SJSA1 (cell line): ENCODE results near the gene ATPAF1. TPM values are rescaled to one million over a fixed set of nuclear protein-coding genes. Genes with fewer than 3 reads are reported as not detected.

ENCODE experiments used
- DNase-seq, 2 experiments: peaks; one replicate each; pipeline ENCODE4 v3.0.0-alpha.2; 2015 to 2020; ENCODE audit warnings: low spot score in 2 of 2, low read depth in 1 of 2
- H3K27ac ChIP-seq: fragments of 250-450 bp; sonication (Bioruptor Pico); 2 replicates; pipeline ENCODE4 v1.5.1; 2020; ENCODE audit warnings: mild to moderate bottlenecking, moderate library complexity
- H3K27me3 ChIP-seq: fragments of 250-450 bp; sonication (Bioruptor Pico); replicated peaks from 2 replicates; pipeline ENCODE4 v1.5.1; 2020; ENCODE audit warnings: mild to moderate bottlenecking, moderate library complexity
- H3K36me3 ChIP-seq: fragments of 250-450 bp; sonication (Bioruptor Pico); 2 replicates; pipeline ENCODE4 v1.5.1; 2020; ENCODE audit warnings: mild to moderate bottlenecking
- H3K4me1 ChIP-seq: fragments of 250-450 bp; sonication (Bioruptor Pico); replicated peaks from 2 replicates; pipeline ENCODE4 v1.6.1; 2021; ENCODE audit warnings: mild to moderate bottlenecking
- H3K4me3 ChIP-seq: fragments of 250-450 bp; sonication (Bioruptor Pico); 2 replicates; pipeline ENCODE4 v1.5.1; 2020; ENCODE audit warnings: mild to moderate bottlenecking
- H3K9me3 ChIP-seq: fragments of 250-450 bp; sonication (Bioruptor Pico); replicated peaks from 2 replicates; pipeline ENCODE4 v1.5.1; 2020; ENCODE audit warnings: mild to moderate bottlenecking
- total RNA-seq: library from RNA; depleted of rRNA; stranded (reverse); fragments of >200 nt; shearing (Covaris generic); gene quantifications from 2 replicates; pipeline ENCODE4 v1.2.3, GENCODE V29; 2014

The ATPAF1 gene
- total RNA-seq, 1 experiment from 2014 or later = 63.2 TPM

DNA sequence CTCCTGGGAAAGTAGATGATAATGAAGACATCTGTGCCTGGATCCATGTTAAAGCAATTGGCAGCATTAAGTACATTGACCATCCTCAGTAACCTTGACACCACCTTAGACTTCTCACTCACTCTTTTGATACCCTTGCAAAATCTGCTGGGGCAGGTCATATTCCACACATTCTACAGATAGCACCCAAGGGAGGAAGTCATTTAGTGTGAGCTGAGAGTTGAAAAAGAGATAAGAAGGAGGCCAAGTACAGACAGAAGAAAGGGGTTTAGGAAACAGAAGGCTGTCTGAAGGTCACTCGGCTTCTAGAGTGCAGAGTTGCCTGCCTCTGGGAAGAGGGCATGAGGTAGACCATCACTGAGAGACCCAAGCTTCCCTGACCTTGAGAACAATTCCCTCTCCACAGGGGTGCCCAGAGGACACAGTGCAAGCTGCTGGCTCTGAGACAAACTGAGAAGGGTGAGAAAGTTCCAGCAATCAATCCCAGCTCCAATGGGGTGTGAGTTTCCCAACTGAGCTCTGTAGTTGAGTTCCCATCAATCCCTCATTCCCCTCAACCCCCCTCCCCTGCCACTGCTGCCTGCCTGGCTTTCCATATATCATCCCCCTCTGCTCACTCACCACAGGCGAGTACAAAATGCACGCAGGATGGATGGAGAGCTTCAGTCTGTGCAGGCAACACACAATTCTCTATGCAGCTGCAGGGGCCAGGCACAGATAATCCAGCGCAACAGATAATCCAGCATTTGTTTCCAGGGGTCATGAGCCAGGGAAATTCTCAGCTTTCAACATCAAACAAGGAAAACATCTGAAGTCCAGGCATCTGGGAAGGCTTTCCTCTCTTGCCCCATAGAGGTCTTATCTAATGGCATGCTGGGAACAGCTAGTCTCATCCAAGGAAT lies 44.2 kb downstream of the ATPAF1 start:
- no peaks in the 10 kb centered on the region for H3K27me3 ChIP-seq
- no peaks in the 10 kb centered on the region for H3K36me3 ChIP-seq
- no peak overlapping the region for H3K4me3 ChIP-seq
- DNase-seq = no peak
- no peaks in the 10 kb centered on the region for H3K9me3 ChIP-seq
- no peak overlapping the region for H3K27ac ChIP-seq
- H3K4me1 ChIP-seq = no peaks in the 10 kb centered on the region

DNA sequence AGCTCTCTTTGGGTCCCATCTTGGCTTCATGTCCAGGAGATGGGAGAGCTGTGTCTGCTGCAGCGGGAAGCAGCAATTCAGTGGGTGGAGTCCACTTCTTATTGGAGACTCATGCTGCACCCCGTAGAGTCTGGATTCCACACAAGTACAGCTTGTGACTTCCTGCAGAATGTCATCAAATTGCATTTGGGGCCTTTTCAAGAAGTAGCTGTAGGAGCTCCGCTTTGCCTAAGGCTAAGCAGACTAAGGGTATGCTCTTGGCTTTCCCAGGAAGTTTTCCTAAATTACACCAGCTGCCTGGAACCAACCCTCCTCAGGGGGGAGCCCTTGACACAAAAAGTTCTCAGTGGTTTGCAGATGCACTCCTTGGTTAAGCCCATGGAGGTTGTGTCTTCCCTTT lies 45.8 kb downstream of the ATPAF1 start:
- H3K36me3 ChIP-seq = no peaks in the 10 kb centered on the region
- H3K9me3 ChIP-seq = no peaks in the 10 kb centered on the region
- H3K4me3 ChIP-seq = no peak overlapping the region
- peak in 1 of 2 experiments; percentile 20 for DNase-seq
- H3K4me1 ChIP-seq = peaks cover 2% of the 10 kb centered on the region; the same call in 1 of the 2 replicates
- no peak overlapping the region for H3K27ac ChIP-seq
- no peaks in the 10 kb centered on the region for H3K27me3 ChIP-seq

DNA sequence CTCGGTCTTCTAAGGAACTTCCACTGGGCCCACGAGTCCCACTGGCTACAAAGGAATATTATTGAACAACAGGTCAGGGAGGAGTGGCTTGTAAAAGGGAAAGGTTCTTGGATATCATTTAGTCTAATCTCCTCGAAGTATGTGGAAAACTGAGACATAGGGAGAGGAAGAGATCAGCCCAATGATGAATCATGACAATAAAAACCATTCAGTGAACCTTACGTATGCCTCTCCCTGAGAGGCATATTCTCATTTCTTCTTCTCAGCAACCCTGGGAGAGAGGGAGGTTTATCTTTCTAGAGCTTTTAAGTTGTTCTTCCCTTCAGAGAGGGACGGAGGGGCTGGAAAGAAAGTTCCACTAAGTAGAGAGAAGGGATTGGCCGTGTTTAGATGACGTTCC lies 46.2 kb downstream of the ATPAF1 start:
- Histone ChIP-seq H3K27me3 (no peaks in the 10 kb centered on the region), H3K4me1 (peaks cover 6% of the 10 kb centered on the region), H3K36me3 (no peaks in the 10 kb centered on the region), H3K4me3 (no peak overlapping the region), H3K9me3 (no peaks in the 10 kb centered on the region), H3K27ac (no peak overlapping the region)
- DNase-seq = no peak

- Histone ChIP-seq H3K27me3 (no peaks in the 10 kb centered on the region), H3K36me3 (peaks cover 2% of the 10 kb centered on the region; the same call in 1 of the 2 replicates), H3K4me3 (no peak overlapping the region), H3K4me1 (peaks cover 15% of the 10 kb centered on the region), H3K9me3 (no peaks in the 10 kb centered on the region), H3K27ac (no peak overlapping the region)
- no peak for DNase-seq
Measured at GRCh38 chr1:46619656-46620258, 48.4 kb downstream of the ATPAF1 start.

GRCh38 chr1:46618754-46619415 lies 49.3 kb downstream of the ATPAF1 start:
- no peaks in the 10 kb centered on the region for H3K27me3 ChIP-seq
- peaks cover 2% of the 10 kb centered on the region; the same call in 1 of the 2 replicates for H3K36me3 ChIP-seq
- no peaks in the 10 kb centered on the region for H3K9me3 ChIP-seq
- H3K4me3 ChIP-seq = no peak overlapping the region
- DNase-seq = no peak
- no peak overlapping the region for H3K27ac ChIP-seq
- H3K4me1 ChIP-seq = peaks cover 15% of the 10 kb centered on the region

GRCh38 chr1:46617833-46618232 lies 50.3 kb downstream of the ATPAF1 start:
- H3K27ac ChIP-seq = no peak overlapping the region
- peaks cover 15% of the 10 kb centered on the region for H3K4me1 ChIP-seq
- no peak overlapping the region for H3K4me3 ChIP-seq
- no peaks in the 10 kb centered on the region for H3K27me3 ChIP-seq
- H3K36me3 ChIP-seq = peaks cover 5% of the 10 kb centered on the region
- H3K9me3 ChIP-seq = no peaks in the 10 kb centered on the region
- DNase-seq = no peak

DNA sequence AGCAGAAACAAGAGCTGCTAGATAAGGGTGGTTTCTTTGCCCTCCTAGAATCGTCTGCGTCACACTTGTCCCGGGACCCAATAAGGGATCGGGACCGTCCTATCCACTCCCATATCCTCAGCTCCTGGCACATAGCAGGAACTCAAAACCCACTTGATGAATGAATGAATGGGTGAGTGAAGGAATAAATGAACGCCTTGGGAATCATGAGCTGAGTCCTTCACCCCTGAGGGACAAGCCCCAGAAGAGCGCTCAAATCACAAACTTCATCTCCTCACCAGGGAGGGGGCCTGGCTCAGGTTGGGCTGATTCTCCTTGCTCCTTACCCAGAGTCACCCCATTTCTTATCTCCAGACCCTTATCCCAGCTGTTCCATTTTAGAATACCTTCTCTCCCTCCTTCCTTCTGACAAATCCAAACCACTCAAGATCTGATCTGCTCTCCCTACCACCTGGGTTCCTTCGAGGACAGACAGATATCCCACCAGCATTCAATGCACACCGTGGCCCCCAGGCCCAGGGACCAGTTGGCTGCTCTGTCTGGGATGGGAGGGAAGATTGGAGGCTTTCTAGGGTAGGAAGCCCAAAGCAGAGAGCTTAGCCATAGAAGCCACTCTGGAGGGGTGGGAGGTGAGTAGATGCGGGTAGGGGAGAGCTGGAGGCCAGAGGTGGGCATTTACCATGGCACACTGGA lies 50.9 kb downstream of the ATPAF1 start:
- Histone ChIP-seq H3K9me3 (no peaks in the 10 kb centered on the region), H3K27ac (peak overlapping the region; percentile 62), H3K27me3 (no peaks in the 10 kb centered on the region), H3K36me3 (peaks cover 7% of the 10 kb centered on the region), H3K4me1 (peaks cover 15% of the 10 kb centered on the region), H3K4me3 (peak overlapping the region; percentile 78)
- no peak for DNase-seq

GRCh38 chr1:46616277-46617107 lies 51.7 kb downstream of the ATPAF1 start, which contains the start of gene MOB3C:
Gene MOB3C (minus strand): TSS chr1:46616811. CDS start chr1:46613321, 3,490 bp downstream.
- H3K4me3 ChIP-seq = peak within 1 kb of the TSS; percentile 78
- H3K9me3 ChIP-seq = no peaks in the 10 kb centered on the region
- H3K4me1 ChIP-seq = peaks cover 23% of the 10 kb centered on the region
- no peaks in the 10 kb centered on the region for H3K27me3 ChIP-seq
- peak within 1 kb of the TSS; percentile 62 for H3K27ac ChIP-seq
- H3K36me3 ChIP-seq = peaks cover 11% of the 10 kb centered on the region
- peak; percentile 82 to 83 for DNase-seq

DNA sequence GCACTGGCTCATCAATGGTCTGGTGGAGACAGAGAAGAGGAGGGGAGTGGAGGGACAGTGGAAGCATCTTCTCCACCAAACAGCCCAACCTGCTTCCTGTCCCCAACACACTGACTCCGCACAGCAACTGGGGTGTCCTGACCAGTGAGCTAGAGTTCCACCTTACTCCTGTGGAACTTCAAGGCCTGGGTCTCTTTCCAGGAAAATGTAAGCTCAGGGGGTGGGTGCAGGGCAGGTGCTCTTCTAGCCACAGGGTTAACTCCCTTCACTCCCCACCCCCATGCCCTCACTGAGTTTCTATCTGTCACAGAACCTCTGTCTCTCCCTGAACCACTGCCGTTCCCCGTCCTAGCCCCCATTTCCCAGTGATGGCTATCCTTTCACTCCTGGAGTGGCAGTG lies 52.4 kb downstream of the ATPAF1 start:
- H3K4me3 ChIP-seq = peak overlapping the region; percentile 78
- H3K27me3 ChIP-seq = no peaks in the 10 kb centered on the region
- no peaks in the 10 kb centered on the region for H3K9me3 ChIP-seq
- no peak for DNase-seq
- H3K27ac ChIP-seq = no peak overlapping the region
- peaks cover 26% of the 10 kb centered on the region for H3K4me1 ChIP-seq
- peaks cover 11% of the 10 kb centered on the region for H3K36me3 ChIP-seq

- no peaks in the 10 kb centered on the region for H3K9me3 ChIP-seq
- H3K4me1 ChIP-seq = peaks cover 26% of the 10 kb centered on the region
- peaks cover 11% of the 10 kb centered on the region for H3K36me3 ChIP-seq
- H3K27me3 ChIP-seq = no peaks in the 10 kb centered on the region
- H3K4me3 ChIP-seq = no peak overlapping the region
- DNase-seq = no peak
- H3K27ac ChIP-seq = no peak overlapping the region
Measured at GRCh38 chr1:46615088-46615487, 53.1 kb downstream of the ATPAF1 start.

DNA sequence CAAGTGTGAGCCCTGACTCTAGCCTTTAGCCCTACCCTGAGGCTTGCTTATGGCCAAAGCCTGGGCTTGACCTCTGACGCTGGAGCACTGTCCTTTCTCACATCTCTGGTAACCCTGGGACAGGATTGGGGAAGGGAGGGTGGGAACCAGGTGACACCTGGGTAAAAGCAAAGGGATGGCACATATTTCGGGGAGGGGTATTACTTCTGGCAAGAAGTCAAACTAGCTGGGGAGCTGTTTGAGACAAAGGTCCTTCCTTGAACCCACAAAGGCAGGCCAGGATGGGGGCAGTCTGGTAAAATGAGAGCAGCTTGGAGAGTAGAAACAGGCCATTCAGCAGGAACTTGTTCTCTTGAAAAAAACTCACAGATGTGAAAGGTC lies 53.6 kb downstream of the ATPAF1 start:
- Histone ChIP-seq H3K9me3 (no peaks in the 10 kb centered on the region), H3K27ac (no peak overlapping the region), H3K4me3 (no peak overlapping the region), H3K4me1 (peaks cover 26% of the 10 kb centered on the region), H3K36me3 (peaks cover 13% of the 10 kb centered on the region), H3K27me3 (no peaks in the 10 kb centered on the region)
- DNase-seq = no peak

- Histone ChIP-seq H3K4me3 (no peak overlapping the region), H3K4me1 (peaks cover 26% of the 10 kb centered on the region), H3K36me3 (peaks cover 19% of the 10 kb centered on the region), H3K9me3 (no peaks in the 10 kb centered on the region), H3K27ac (no peak overlapping the region), H3K27me3 (no peaks in the 10 kb centered on the region)
- DNase-seq = peak; percentile 12 to 54
Measured at GRCh38 chr1:46613661-46614603, 54.2 kb downstream of the ATPAF1 start.
